ENCODE results near the gene NTMT2.

DNA sequence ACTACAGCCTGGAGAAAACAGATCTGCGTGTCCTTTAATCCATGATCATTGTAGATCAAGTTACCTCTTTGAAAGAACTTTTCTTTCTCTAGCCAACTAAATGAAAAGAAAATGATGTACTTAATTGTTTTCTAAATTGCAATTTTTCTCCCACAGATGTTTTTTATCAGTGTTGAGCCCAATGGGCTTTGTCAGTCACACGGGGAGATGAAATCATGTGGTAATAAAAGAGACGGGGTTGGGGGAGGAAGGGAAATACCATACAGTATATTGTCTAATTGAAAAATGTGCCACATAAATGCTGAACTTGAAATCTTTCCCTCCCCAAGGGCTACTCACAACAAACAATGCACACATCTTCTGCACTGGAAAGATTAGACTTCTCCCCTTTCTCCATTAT is 58.4 kb downstream of the NTMT2 start:
- TF ChIP-seq, protein P1, sequence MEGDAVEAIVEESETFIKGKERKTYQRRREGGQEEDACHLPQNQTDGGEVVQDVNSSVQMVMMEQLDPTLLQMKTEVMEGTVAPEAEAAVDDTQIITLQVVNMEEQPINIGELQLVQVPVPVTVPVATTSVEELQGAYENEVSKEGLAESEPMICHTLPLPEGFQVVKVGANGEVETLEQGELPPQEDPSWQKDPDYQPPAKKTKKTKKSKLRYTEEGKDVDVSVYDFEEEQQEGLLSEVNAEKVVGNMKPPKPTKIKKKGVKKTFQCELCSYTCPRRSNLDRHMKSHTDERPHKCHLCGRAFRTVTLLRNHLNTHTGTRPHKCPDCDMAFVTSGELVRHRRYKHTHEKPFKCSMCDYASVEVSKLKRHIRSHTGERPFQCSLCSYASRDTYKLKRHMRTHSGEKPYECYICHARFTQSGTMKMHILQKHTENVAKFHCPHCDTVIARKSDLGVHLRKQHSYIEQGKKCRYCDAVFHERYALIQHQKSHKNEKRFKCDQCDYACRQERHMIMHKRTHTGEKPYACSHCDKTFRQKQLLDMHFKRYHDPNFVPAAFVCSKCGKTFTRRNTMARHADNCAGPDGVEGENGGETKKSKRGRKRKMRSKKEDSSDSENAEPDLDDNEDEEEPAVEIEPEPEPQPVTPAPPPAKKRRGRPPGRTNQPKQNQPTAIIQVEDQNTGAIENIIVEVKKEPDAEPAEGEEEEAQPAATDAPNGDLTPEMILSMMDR (optimal IDR thresholded peaks at IDR 0.05 in 1 of 3, IDR thresholded peaks at IDR 0.05 in 1 of 3, conservative IDR thresholded peaks at IDR 0.05 in 1 of 3; ENCODE audit: extremely low read depth in 1 of 3, insufficient read depth in 2 of 3, low read length in 3 of 3): no peak
- TF ChIP-seq EZH2 (IDR thresholded peaks at IDR 0.05; ENCODE audit: low read length): no peak
